Endothelial cell of umbilical vein (primary cell): Measurements from ENCODE around the gene MED16.

Source experiments
- CTCF ChIP-seq, 2 donors: IDR thresholded peaks; 1 replicate in 1 of 2; 2 replicates in 1 of 2; pipeline ENCODE4 v1.5.1; 2011; ENCODE audit warnings: low read length in 2 of 2, mild to moderate bottlenecking in 2 of 2, moderate library complexity in 2 of 2, control low read depth in 1 of 2, inconsistent platforms in 1 of 2, low read depth in 1 of 2; ENCODE audit not compliant: insufficient read depth in 1 of 2; ENCODE audit errors: extremely low read depth in 1 of 2
- EZH2 ChIP-seq: IDR thresholded peaks from 2 replicates; pipeline ENCODE4 v1.6.1; 2012; ENCODE audit warnings: borderline replicate concordance, low read depth, mild to moderate bottlenecking, moderate library complexity, low read length, inconsistent platforms; ENCODE audit not compliant: severe bottlenecking
- FOS ChIP-seq: IDR thresholded peaks from 2 replicates; pipeline ENCODE4 v1.6.1; 2011; ENCODE audit warnings: mild to moderate bottlenecking, low read length, moderate library complexity, borderline replicate concordance; ENCODE audit not compliant: insufficient read depth
- MYC ChIP-seq: IDR thresholded peaks from one replicate; pipeline ENCODE4 v1.6.1; 2011; ENCODE audit warnings: mild to moderate bottlenecking, low read depth, low read length
- POLR2A ChIP-seq: IDR thresholded peaks from 2 replicates; pipeline ENCODE4 v1.6.1; 2012; ENCODE audit warnings: low read depth, mild to moderate bottlenecking, control low read depth, low read length
- TF ChIP-seq, protein P1 (sequence below): IDR thresholded peaks from 2 replicates; pipeline ENCODE4 v1.6.1; 2011; ENCODE audit not compliant: insufficient read depth, insufficient read length

DNA sequence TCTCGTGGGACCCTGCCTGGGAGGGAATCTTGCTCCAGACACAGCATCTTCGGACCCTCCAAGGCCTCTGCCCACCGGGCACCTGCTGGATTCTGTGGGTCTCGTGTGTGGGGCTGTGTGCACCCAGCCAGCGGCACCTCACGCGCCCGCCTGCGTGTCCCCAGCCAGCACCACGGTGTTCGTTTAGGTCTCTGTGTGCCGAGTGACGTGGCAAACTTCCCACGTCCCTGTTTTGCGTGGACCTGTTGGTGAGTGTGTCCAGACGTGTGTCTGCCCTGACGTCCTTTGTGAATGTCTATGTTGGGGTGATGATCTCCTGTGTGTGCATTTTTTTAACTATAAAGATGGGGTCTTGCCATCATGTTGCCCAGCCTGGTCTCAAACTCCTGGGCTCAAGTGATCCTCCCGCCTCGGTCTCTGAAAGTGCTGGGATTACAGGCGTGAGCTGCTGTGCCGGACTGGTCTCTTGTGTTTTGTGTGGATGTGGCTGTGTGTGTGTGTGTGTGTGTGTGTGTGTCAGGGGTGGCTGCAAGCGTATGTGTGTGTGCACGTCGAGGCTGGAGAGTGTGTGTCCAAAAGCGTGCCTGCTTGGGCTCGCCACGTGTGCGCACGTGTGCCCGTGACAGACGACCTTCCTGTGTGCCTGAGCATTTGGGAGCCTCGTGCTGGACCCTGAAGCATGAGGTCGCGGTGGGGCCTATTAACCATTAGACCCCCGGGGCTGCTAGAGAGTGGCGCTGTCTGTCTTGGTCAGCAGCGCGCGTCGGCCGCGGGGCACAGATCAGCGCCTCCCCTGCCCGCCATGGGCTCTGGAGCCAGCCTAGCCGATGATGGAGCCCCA lies 48.5 kb upstream of the MED16 start:
- TF ChIP-seq EZH2 (no peak), CTCF (IDR thresholded peaks at IDR 0.05; ENCODE audit: extremely low read depth in 1 of 2, insufficient read depth in 1 of 2, low read depth in 1 of 2, low read length in 2 of 2) (no peak), POLR2A (no peak), FOS (no peak), MYC (no peak)
- TF ChIP-seq, protein P1, sequence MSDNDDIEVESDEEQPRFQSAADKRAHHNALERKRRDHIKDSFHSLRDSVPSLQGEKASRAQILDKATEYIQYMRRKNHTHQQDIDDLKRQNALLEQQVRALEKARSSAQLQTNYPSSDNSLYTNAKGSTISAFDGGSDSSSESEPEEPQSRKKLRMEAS = no peak
